CD14-positive monocyte (primary cell): ENCODE results near the gene YRDC. TPM values are rescaled to one million over a fixed set of nuclear protein-coding genes. Genes with fewer than 3 reads are reported as not detected.

Source experiments
- DNase-seq, 3 donors: peaks; one replicate each; pipeline ENCODE4 v3.0.0-alpha.2; 2011 to 2022
- H2AFZ ChIP-seq: 2 replicates; pipeline ENCODE4 v1.6.0; 2012; ENCODE audit warnings: mild to moderate bottlenecking, low read depth, low read length, inconsistent platforms; ENCODE audit not compliant: insufficient read depth, poor library complexity, severe bottlenecking
- H3K27ac ChIP-seq, 2 donors: 1 replicate in 1 of 2; 2 replicates in 1 of 2; pipeline ENCODE4 v1.5.1; 2012 to 2013; ENCODE audit warnings: low read length in 2 of 2, control low read depth in 1 of 2, inconsistent platforms in 1 of 2, low read depth in 1 of 2, mild to moderate bottlenecking in 1 of 2
- H3K27me3 ChIP-seq, 2 donors: one replicate each; pipeline versions ENCODE4 v1.6.0 to v1.6.1; 2011 to 2013; ENCODE audit warnings: low read length in 2 of 2; ENCODE audit not compliant: control insufficient read depth in 2 of 2, insufficient read depth in 2 of 2
- H3K36me3 ChIP-seq, 2 donors: replicated peaks in 1 of 2; 1 replicate in 1 of 2; 2 replicates in 1 of 2; pipeline versions ENCODE4 v1.5.1 to v1.6.1; 2012 to 2013; ENCODE audit warnings: low read length in 2 of 2, control low read depth in 1 of 2, inconsistent platforms in 1 of 2, mild to moderate bottlenecking in 1 of 2; ENCODE audit not compliant: insufficient read depth in 2 of 2, control insufficient read depth in 1 of 2
- H3K4me1 ChIP-seq, 2 donors: 1 replicate in 1 of 2; 2 replicates in 1 of 2; pipeline versions ENCODE4 v1.5.1 to v1.6.1; 2012 to 2013; ENCODE audit warnings: low read length in 2 of 2, control low read depth in 1 of 2, inconsistent platforms in 1 of 2, mild to moderate bottlenecking in 1 of 2, moderate library complexity in 1 of 2; ENCODE audit not compliant: insufficient read depth in 2 of 2, control insufficient read depth in 1 of 2
- H3K4me2 ChIP-seq: replicated peaks from 2 replicates; pipeline ENCODE3; 2012; ENCODE audit warnings: low read length, moderate library complexity, mild to moderate bottlenecking; ENCODE audit not compliant: poor library complexity, severe bottlenecking; ENCODE audit errors: extremely low read depth
- H3K4me3 ChIP-seq, 3 experiments: fragments of 200-600 bp in 1 of 3; sonication (generic) in 1 of 3; replicated peaks in 1 of 3; 1 replicate in 2 of 3; 2 replicates in 1 of 3; pipeline ENCODE4 v1.5.1; 2011 to 2013; ENCODE audit warnings: low read length in 3 of 3, mild to moderate bottlenecking in 3 of 3, control low read depth in 2 of 3, low read depth in 2 of 3, inconsistent platforms in 1 of 3, moderate library complexity in 1 of 3
- H3K79me2 ChIP-seq: 2 replicates; pipeline ENCODE4 v1.6.0; 2012; ENCODE audit warnings: mild to moderate bottlenecking, control low read depth, inconsistent platforms, low read length, moderate library complexity; ENCODE audit not compliant: insufficient read depth
- H3K9ac ChIP-seq: 2 replicates; pipeline ENCODE4 v1.6.0; 2017; ENCODE audit warnings: low read length, mild to moderate bottlenecking; ENCODE audit not compliant: insufficient read depth, poor library complexity, severe bottlenecking
- H3K9me3 ChIP-seq, 2 donors: replicated peaks in 1 of 2; 1 replicate in 1 of 2; 2 replicates in 1 of 2; pipeline versions ENCODE4 v1.5.1 to v1.6.1; 2012 to 2013; ENCODE audit warnings: low read length in 2 of 2, control low read depth in 1 of 2; ENCODE audit not compliant: control insufficient read depth in 1 of 2, insufficient read depth in 1 of 2
- H4K20me1 ChIP-seq: 2 replicates; pipeline ENCODE4 v1.6.0; 2012; ENCODE audit warnings: mild to moderate bottlenecking, low read length, control low read depth, moderate library complexity; ENCODE audit not compliant: insufficient read depth
- H3K27ac Mint-ChIP-seq, 7 donors: one replicate each; pipeline ENCODE4 v1.8.0; 2020; ENCODE audit warnings: mild to moderate bottlenecking in 7 of 7, mixed read lengths in 7 of 7, moderate library complexity in 6 of 7, inconsistent platforms in 2 of 7
- H3K27me3 Mint-ChIP-seq, 3 donors: one replicate each; pipeline ENCODE4 v1.8.0; 2021 to 2022; ENCODE audit warnings: low read depth in 3 of 3, mild to moderate bottlenecking in 3 of 3, mixed read lengths in 3 of 3, moderate library complexity in 3 of 3, inconsistent platforms in 1 of 3
- H3K36me3 Mint-ChIP-seq, 2 donors: one replicate each; pipeline ENCODE4 v1.8.0; 2020; ENCODE audit warnings: mixed read lengths in 2 of 2, inconsistent platforms in 1 of 2, mild to moderate bottlenecking in 1 of 2
- H3K4me1 Mint-ChIP-seq: one replicate; pipeline ENCODE4 v1.8.0; 2020; ENCODE audit warnings: mild to moderate bottlenecking, mixed read lengths
- H3K4me3 Mint-ChIP-seq, 2 donors: one replicate each; pipeline ENCODE4 v1.8.0; 2020; ENCODE audit warnings: mild to moderate bottlenecking in 2 of 2, mixed read lengths in 2 of 2, moderate library complexity in 1 of 2
- H3K9me3 Mint-ChIP-seq, 7 donors: one replicate each; pipeline ENCODE4 v1.8.0; 2020 to 2022; ENCODE audit warnings: mixed read lengths in 7 of 7, mild to moderate bottlenecking in 6 of 7, moderate library complexity in 6 of 7, inconsistent platforms in 2 of 7
- WGBS: methylation state at CpG from one replicate; pipeline ENCODE4 v1.1.5; 2013; ENCODE audit warnings: missing lambda C conversion rate; ENCODE audit not compliant: insufficient coverage; 5-methylcytosine and 5-hydroxymethylcytosine counted together
- intact Hi-C, 2 donors: fragments of 100-400 bp; cut with micrococcal nuclease; formaldehyde crosslinking; loops; one replicate each; pipeline versions ENCODE4 v1.15.0 to v1.15.1; 2023
- polyA plus RNA-seq, 3 donors: library from polyadenylated mRNA; depleted of rRNA in 1 of 3; unstranded in 2 of 3; stranded (reverse) in 1 of 3; fragments of 300-500 nt in 2 of 3; fragments of >200 nt in 1 of 3; fragmentation: Illumina TruSeq in 2 of 3; gene quantifications; 1 replicate in 2 of 3; 2 replicates in 1 of 3; pipeline ENCODE4 v1.2.3, GENCODE V29; 2012 to 2021
- TF ChIP-seq, protein P1 (sequence below): fragments of 200-600 bp; IDR thresholded peaks from one replicate; pipeline ENCODE4 v1.8.0; 2022; ENCODE audit warnings: antibody characterized with exemption, mild to moderate bottlenecking

YRDC gene
- polyA plus RNA-seq, 3 donors: 10.4 to 29.6 (median 13.3) TPM

DNA sequence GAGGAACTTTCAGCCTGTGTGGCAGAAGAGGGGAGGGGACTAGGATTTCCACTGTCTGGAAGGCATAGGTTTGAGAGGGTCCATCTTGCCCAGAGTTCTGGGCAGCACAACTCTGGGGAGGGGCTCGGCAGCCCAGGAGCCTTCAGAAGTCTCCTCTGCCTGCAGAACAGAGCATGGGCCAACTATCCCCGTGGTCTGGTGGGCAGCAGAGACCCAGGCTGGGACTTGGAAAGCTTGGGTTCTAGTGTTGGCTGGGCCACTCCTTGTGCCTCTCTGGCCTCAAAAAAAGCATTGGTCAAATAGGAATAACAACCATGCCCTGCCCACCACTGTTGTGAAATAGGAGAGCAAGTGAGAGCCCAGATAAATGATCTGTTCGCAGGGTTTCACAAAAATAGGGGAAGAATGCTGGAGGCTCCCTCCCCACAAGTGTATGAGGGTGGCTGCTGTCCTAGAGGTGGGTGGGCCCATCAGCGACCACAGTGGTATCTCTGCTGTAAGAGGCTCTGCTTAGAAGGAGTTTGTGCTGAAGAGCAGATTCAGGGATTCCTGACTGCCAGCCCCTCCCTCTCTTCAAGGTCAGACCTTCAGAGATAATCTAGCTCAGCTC is 52.0 kb downstream of the YRDC start:
- Mint-ChIP-seq H3K9me3 (peaks cover 0 to 7% (median 4%) of the 10 kb centered on the region in 7 donors), H3K27ac (no peak overlapping the region), H3K36me3 (no peaks in the 10 kb centered on the region), H3K27me3 (peaks cover 49 to 52% (median 50%) of the 10 kb centered on the region in 3 donors), H3K4me1 (peaks cover 10% of the 10 kb centered on the region), H3K4me3 (peak overlapping the region in 1 of 2 donors; percentile 23)
- peaks cover 0 to 9% of the 10 kb centered on the region in 2 donors for H3K9me3 ChIP-seq
- intact Hi-C loops: no loop called here
- no peak overlapping the region for H2AFZ ChIP-seq
- H3K27me3 ChIP-seq: peaks cover 25 to 84% of the 10 kb centered on the region in 2 donors
- no peak overlapping the region for H3K27ac ChIP-seq
- H3K4me3 ChIP-seq: no peak overlapping the region
- no peak overlapping the region for H3K9ac ChIP-seq
- H3K79me2 ChIP-seq: no peaks in the 10 kb centered on the region
- TF ChIP-seq, protein P1, sequence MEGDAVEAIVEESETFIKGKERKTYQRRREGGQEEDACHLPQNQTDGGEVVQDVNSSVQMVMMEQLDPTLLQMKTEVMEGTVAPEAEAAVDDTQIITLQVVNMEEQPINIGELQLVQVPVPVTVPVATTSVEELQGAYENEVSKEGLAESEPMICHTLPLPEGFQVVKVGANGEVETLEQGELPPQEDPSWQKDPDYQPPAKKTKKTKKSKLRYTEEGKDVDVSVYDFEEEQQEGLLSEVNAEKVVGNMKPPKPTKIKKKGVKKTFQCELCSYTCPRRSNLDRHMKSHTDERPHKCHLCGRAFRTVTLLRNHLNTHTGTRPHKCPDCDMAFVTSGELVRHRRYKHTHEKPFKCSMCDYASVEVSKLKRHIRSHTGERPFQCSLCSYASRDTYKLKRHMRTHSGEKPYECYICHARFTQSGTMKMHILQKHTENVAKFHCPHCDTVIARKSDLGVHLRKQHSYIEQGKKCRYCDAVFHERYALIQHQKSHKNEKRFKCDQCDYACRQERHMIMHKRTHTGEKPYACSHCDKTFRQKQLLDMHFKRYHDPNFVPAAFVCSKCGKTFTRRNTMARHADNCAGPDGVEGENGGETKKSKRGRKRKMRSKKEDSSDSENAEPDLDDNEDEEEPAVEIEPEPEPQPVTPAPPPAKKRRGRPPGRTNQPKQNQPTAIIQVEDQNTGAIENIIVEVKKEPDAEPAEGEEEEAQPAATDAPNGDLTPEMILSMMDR: no peak
- H4K20me1 ChIP-seq: no peaks in the 10 kb centered on the region
- no peaks in the 10 kb centered on the region for H3K4me1 ChIP-seq
- no peaks in the 10 kb centered on the region for H3K36me3 ChIP-seq
- DNase-seq: no peak
- H3K4me2 ChIP-seq: no peak overlapping the region
- WGBS: 67% methylated on average over 2 of the region's 4 CpGs

DNA sequence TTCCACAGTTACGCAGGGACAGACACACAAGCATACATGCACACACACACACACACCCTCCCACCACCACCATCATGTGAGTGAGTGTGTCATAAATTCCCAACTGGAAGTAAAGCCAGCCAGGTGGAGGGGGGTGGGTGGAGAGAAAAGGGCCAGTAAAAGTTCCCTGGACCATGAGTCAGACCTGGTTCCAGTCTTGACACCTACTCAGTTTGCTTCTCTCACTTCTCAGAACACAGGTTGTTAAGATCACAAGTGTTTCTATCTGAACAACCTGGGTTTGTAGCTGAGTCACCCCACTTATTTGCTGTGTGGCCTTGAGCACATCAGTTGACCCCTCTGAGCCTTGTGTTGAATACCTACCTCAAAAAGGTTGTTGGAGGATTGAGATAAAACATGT is 52.7 kb downstream of the YRDC start:
- no peaks in the 10 kb centered on the region for H3K4me1 ChIP-seq
- H3K36me3 Mint-ChIP-seq: no peaks in the 10 kb centered on the region
- no peak for DNase-seq
- no peak overlapping the region for H3K4me3 ChIP-seq
- peaks cover 52 to 58% (median 54%) of the 10 kb centered on the region in 3 donors for H3K27me3 Mint-ChIP-seq
- H3K27me3 ChIP-seq: peaks cover 25 to 88% of the 10 kb centered on the region in 2 donors
- peaks cover 0 to 9% of the 10 kb centered on the region in 2 donors for H3K9me3 ChIP-seq
- H3K9me3 Mint-ChIP-seq: peaks cover 0 to 7% (median 4%) of the 10 kb centered on the region in 7 donors
- H3K79me2 ChIP-seq: no peaks in the 10 kb centered on the region
- no peak overlapping the region for H3K4me2 ChIP-seq
- H3K27ac ChIP-seq: no peak overlapping the region
- H3K4me3 Mint-ChIP-seq: peak overlapping the region in 1 of 2 donors; percentile 59
- H4K20me1 ChIP-seq: no peaks in the 10 kb centered on the region
- H3K4me1 Mint-ChIP-seq: peaks cover 10% of the 10 kb centered on the region
- TF ChIP-seq, protein P1: no peak
- intact Hi-C loops: no loop called here
- WGBS: no CpG with 5 or more reads among the region's 1 CpG
- H3K27ac Mint-ChIP-seq: no peak overlapping the region
- no peak overlapping the region for H3K9ac ChIP-seq
- no peaks in the 10 kb centered on the region for H3K36me3 ChIP-seq
- no peak overlapping the region for H2AFZ ChIP-seq
